Measurements from ENCODE around the gene RFX4.

Gene RFX4

GRCh38 chr12:106764220-106764619 lies 181.4 kb downstream of the RFX4 start:
- DNase-seq (ENCODE audit: low read depth in 2 of 2) = no peak

- no peak for DNase-seq (ENCODE audit: low read depth in 2 of 2)
Observed at GRCh38 chr12:106764738-106765137, 181.9 kb downstream of the RFX4 start.

- DNase-seq (ENCODE audit: low read depth in 2 of 2) = no peak
Observed at GRCh38 chr12:106766393-106766826, 183.6 kb downstream of the RFX4 start.

GRCh38 chr12:106767206-106767605 lies 184.4 kb downstream of the RFX4 start:
- no peak for DNase-seq (ENCODE audit: low read depth in 2 of 2)

- no peak for DNase-seq (ENCODE audit: low read depth in 2 of 2)
Observed at GRCh38 chr12:106767954-106768822, 185.4 kb downstream of the RFX4 start.

- DNase-seq (ENCODE audit: low read depth in 2 of 2) = no peak
Observed at GRCh38 chr12:106769078-106769477, 186.3 kb downstream of the RFX4 start.

GRCh38 chr12:106769546-106769945 lies 186.7 kb downstream of the RFX4 start:
- DNase-seq (ENCODE audit: low read depth in 2 of 2) = no peak

GRCh38 chr12:106771425-106771824 lies 188.6 kb downstream of the RFX4 start:
- DNase-seq (ENCODE audit: low read depth in 2 of 2) = no peak

GRCh38 chr12:106773286-106774004 lies 190.6 kb downstream of the RFX4 start:
- no peak for DNase-seq (ENCODE audit: low read depth in 2 of 2)

- peak; percentile 37 to 54 for DNase-seq (ENCODE audit: low read depth in 2 of 2)
Observed at GRCh38 chr12:106774005-106774807, 191.4 kb downstream of the RFX4 start, which contains the start of gene RIC8B. RIC8B (plus strand) TSS chr12:106774682; CDS start chr12:106774746, 64 bp downstream.

- no peak for DNase-seq (ENCODE audit: low read depth in 2 of 2)
Observed at GRCh38 chr12:106774808-106775524, 192.2 kb downstream of the RFX4 start.

- no peak for DNase-seq (ENCODE audit: low read depth in 2 of 2)
Observed at GRCh38 chr12:106776897-106777296, 194.1 kb downstream of the RFX4 start.

GRCh38 chr12:106780010-106780631 lies 197.3 kb downstream of the RFX4 start:
- DNase-seq (ENCODE audit: low read depth in 2 of 2) = no peak

GRCh38 chr12:106782619-106783018 lies 199.8 kb downstream of the RFX4 start:
- DNase-seq (ENCODE audit: low read depth in 2 of 2) = no peak

GRCh38 chr12:106783515-106783914 lies 200.7 kb downstream of the RFX4 start:
- no peak for DNase-seq (ENCODE audit: low read depth in 2 of 2)

GRCh38 chr12:106790020-106790419 lies 207.2 kb downstream of the RFX4 start:
- no peak for DNase-seq (ENCODE audit: low read depth in 2 of 2)

- DNase-seq (ENCODE audit: low read depth in 2 of 2) = no peak
Observed at GRCh38 chr12:106791531-106791930, 208.7 kb downstream of the RFX4 start.

GRCh38 chr12:106794369-106794768 lies 211.6 kb downstream of the RFX4 start:
- no peak for DNase-seq (ENCODE audit: low read depth in 2 of 2)

- no peak for DNase-seq (ENCODE audit: low read depth in 2 of 2)
Observed at GRCh38 chr12:106801167-106801708, 218.4 kb downstream of the RFX4 start.

- DNase-seq (ENCODE audit: low read depth in 2 of 2) = no peak
Observed at GRCh38 chr12:106801830-106802533, 219.2 kb downstream of the RFX4 start.
